Gastrocnemius medialis (tissue), 4 donors: ENCODE results near the gene THAP4. TPM values are rescaled to one million over a fixed set of nuclear protein-coding genes. Genes with fewer than 3 reads are reported as not detected.

Source experiments
- ATAC-seq, 2 donors: fragments of 150-250 bp; one replicate each; pipeline ENCODE4 v1.9.1; 2016
- DNase-seq, 2 donors: peaks; one replicate each; pipeline ENCODE4 v3.0.0-alpha.2; 2019
- H3K27ac ChIP-seq, 4 donors: fragments of 200-600 bp; sonication (generic); 1 replicate in 1 of 4; 2 replicates in 3 of 4; pipeline ENCODE4 v1.5.1; 2016 to 2018; ENCODE audit warnings: mild to moderate bottlenecking in 2 of 4, moderate library complexity in 1 of 4
- H3K27me3 ChIP-seq, 3 donors: fragments of 200-600 bp; sonication (generic) in 2 of 3; 1 replicate in 1 of 3; 2 replicates in 2 of 3; pipeline versions ENCODE4 v1.5.1 to v1.6.0; 2016 to 2019; ENCODE audit warnings: mild to moderate bottlenecking in 1 of 3, moderate library complexity in 1 of 3
- H3K36me3 ChIP-seq, 2 donors: fragments of 200-600 bp; sonication (generic) in 1 of 2; one replicate each; pipeline ENCODE4 v1.5.1; 2017 to 2018
- H3K4me1 ChIP-seq, 2 donors: fragments of 200-600 bp; sonication (generic) in 1 of 2; one replicate each; pipeline ENCODE4 v1.5.1; 2016 to 2017; ENCODE audit warnings: mild to moderate bottlenecking in 2 of 2
- H3K4me3 ChIP-seq, 4 donors: fragments of 200-600 bp; sonication (generic) in 3 of 4; 1 replicate in 1 of 4; 2 replicates in 3 of 4; pipeline ENCODE4 v1.5.1; 2016 to 2019; ENCODE audit warnings: mild to moderate bottlenecking in 2 of 4
- H3K9me3 ChIP-seq, 3 donors: fragments of 200-600 bp; sonication (generic) in 2 of 3; 1 replicate in 1 of 3; 2 replicates in 2 of 3; pipeline ENCODE4 v1.5.1; 2016 to 2019
- POLR2A ChIP-seq, 2 donors: fragments of 450-650 bp; IDR thresholded peaks; one replicate each; pipeline ENCODE4 v1.6.1; 2017; ENCODE audit warnings: antibody characterized with exemption in 2 of 2, mild to moderate bottlenecking in 2 of 2, moderate library complexity in 2 of 2
- in situ Hi-C, 4 donors: fragments of 200-750 bp; cut with MboI; loops; one replicate each; pipeline versions ENCODE4 v1.15.0 to v1.8.0; 2017; ENCODE audit warnings: low sequenced_read_pairs in 4 of 4
- intact Hi-C: fragments of 100-400 bp; cut with DNase I; formaldehyde crosslinking; loops from one replicate; pipeline ENCODE4 v1.15.1; 2023; ENCODE audit warnings: low total_unique reads
- total RNA-seq, 4 donors: library from RNA; depleted of rRNA; stranded (reverse); fragments of >200 nt; gene quantifications; one replicate each; pipeline versions ENCODE4 v1.1.0 to v1.2.3, GENCODE V29; 2016
- TF ChIP-seq, protein P1 (sequence below), 5 experiments: fragments of 450-650 bp in 3 of 5; fragments of 200-600 bp in 2 of 5; sonication (generic) in 2 of 5; IDR thresholded peaks in 4 of 5; conservative IDR thresholded peaks in 1 of 5; 1 replicate in 4 of 5; 2 replicates in 1 of 5; pipeline ENCODE4 v1.5.1; 2016 to 2019; ENCODE audit warnings: antibody characterized with exemption in 5 of 5, mild to moderate bottlenecking in 3 of 5, moderate library complexity in 3 of 5

The THAP4 gene
- total RNA-seq, 4 donors from 2014 or later = 71.3 to 83.3 (median 79.9) TPM

DNA sequence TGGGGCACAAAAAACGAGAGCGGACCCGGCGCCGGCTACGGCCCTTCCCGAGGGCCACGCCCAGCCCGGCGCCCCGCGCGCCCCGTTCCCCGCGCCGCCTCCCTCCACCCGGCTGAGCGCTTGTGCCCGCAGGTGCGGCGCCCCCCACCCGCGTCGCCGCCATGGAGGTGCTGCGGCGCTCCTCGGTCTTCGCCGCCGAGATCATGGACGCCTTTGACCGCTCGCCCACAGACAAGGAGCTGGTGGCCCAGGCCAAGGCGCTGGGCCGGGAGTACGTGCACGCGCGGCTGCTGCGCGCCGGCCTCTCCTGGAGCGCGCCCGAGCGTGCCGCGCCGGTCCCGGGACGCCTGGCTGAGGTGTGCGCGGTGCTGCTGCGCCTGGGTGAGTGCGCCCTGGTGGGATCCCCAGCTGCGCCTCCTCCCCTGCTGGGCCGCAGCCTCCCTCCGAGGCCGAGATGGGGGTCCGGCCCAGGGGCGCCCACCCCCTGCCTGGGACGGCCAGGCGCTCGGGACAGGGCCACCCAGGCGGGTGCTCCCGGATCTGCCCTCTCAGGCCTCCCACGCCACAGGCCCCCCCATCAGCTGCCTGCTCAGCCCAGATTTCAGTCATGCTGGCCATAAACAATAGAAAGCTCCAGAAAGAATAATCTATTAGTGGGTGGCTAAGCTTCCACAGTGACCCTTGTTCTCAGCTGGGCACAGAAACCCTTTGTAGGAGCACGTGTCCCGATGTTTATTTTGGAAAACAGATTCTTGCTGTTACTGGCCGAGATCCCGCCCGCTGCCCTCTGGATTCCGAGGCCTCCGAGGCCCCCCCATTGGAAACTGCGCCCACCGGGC, 77.4 kb downstream of the THAP4 start:
- Histone ChIP-seq H3K27ac (peak overlapping the region in 1 of 4 donors; percentile 34), H3K4me1 (peaks cover 0 to 7% of the 10 kb centered on the region in 2 donors), H3K36me3 (no peaks in the 10 kb centered on the region), H3K9me3 (peaks cover 0 to 3% (median 0%) of the 10 kb centered on the region in 3 donors), H3K27me3 (peaks cover 13 to 33% (median 29%) of the 10 kb centered on the region in 3 donors), H3K4me3 (peak overlapping the region; percentile 49 to 68 (median 53))
- DNase-seq (no peak), ATAC-seq (peak in 1 of 2 donors; percentile 36)
- in situ Hi-C loops = no loop called here
- TF ChIP-seq, protein P1, sequence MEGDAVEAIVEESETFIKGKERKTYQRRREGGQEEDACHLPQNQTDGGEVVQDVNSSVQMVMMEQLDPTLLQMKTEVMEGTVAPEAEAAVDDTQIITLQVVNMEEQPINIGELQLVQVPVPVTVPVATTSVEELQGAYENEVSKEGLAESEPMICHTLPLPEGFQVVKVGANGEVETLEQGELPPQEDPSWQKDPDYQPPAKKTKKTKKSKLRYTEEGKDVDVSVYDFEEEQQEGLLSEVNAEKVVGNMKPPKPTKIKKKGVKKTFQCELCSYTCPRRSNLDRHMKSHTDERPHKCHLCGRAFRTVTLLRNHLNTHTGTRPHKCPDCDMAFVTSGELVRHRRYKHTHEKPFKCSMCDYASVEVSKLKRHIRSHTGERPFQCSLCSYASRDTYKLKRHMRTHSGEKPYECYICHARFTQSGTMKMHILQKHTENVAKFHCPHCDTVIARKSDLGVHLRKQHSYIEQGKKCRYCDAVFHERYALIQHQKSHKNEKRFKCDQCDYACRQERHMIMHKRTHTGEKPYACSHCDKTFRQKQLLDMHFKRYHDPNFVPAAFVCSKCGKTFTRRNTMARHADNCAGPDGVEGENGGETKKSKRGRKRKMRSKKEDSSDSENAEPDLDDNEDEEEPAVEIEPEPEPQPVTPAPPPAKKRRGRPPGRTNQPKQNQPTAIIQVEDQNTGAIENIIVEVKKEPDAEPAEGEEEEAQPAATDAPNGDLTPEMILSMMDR (IDR thresholded peaks at IDR 0.05 in 4 of 5, conservative IDR thresholded peaks at IDR 0.05 in 1 of 5) = no peak
- TF ChIP-seq POLR2A (IDR thresholded peaks at IDR 0.05) = no peak
- intact Hi-C loops = no loop called here

DNA sequence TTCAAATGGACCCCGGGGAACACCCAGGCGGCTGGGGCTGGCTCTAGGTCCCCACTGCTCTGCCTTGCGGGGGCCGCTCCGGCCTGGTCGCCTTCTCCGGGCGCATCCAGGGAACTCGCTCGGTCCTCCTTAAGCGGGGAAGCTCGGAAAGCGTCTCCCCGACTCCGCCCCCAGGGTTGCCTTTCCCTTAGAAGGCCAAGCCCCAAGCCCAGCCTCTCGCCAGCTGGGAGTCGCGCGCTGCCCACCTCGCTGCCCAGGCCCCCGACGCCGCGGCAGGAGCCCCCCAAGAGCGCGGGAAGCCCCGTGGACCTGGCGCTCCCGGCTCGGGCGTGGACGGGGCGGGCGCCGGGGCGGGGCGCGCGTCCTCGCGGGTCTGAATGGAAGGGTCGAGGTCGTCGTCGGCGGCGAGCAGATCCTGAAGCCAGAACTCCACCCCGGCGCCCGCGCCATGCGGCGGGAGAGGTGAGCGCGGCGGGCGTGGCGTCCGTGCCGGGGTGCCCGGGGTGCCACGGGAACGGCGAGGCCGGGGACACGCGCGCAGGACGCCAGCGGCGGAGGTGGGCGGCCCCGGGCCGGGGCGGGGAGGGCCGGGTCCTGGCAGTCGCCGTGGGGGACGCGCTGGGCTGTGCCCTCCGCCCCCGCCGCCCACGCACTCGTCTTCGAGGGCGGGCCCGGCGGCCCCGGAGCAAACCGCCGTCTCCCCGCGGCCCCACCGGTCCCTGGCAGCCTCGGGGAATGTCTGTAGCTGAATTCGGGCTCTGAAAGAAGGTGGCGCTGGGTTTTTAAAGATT, 78.2 kb downstream of the THAP4 start, which contains the start of gene BOK:
Gene BOK (plus strand): TSS at position 214 of the 791 bp plus-strand sequence. CDS start 739 bp downstream, outside the sequence.
- peaks cover 0 to 3% (median 0%) of the 10 kb centered on the region in 3 donors for H3K9me3 ChIP-seq
- H3K27me3 ChIP-seq = peaks cover 13 to 33% (median 29%) of the 10 kb centered on the region in 3 donors
- peak; percentile 12 to 21 for TF ChIP-seq POLR2A (IDR thresholded peaks at IDR 0.05)
- TF ChIP-seq, protein P1 (IDR thresholded peaks at IDR 0.05 in 4 of 5, conservative IDR thresholded peaks at IDR 0.05 in 1 of 5) = no peak
- no peak for DNase-seq
- intact Hi-C loops (no loop called here), in situ Hi-C loops (no loop called here)
- peak within 1 kb of the TSS in 3 of 4 donors; percentile 34 to 67 (median 41) for H3K27ac ChIP-seq
- peaks cover 0 to 7% of the 10 kb centered on the region in 2 donors for H3K4me1 ChIP-seq
- no peaks in the 10 kb centered on the region for H3K36me3 ChIP-seq
- peak; percentile 24 to 52 for ATAC-seq
- peak within 1 kb of the TSS; percentile 49 to 68 (median 53) for H3K4me3 ChIP-seq

DNA sequence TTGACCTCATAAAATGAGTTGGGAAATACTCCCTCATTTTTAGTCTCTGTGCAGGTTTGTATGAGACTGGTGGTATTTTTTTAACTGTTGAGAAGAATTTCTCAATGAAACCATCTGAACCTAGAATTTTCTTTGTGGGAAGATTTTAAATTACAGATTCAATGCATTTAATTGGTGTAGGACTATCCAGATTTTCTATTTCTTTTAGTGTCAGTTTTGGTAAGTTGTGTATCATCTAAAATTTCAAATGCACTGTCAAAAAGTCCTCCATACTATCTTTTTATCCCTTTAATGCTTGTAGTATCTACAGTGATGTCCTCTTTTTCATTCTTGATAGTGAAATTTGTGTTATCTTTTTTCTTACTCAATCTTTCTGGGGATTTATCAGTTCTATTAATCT, 80.2 kb downstream of the THAP4 start:
- peaks cover 13 to 35% (median 29%) of the 10 kb centered on the region in 3 donors for H3K27me3 ChIP-seq
- ATAC-seq (no peak), DNase-seq (no peak)
- no peak overlapping the region for H3K4me3 ChIP-seq
- H3K9me3 ChIP-seq = peaks cover 0 to 3% (median 0%) of the 10 kb centered on the region in 3 donors
- peaks cover 0 to 7% of the 10 kb centered on the region in 2 donors for H3K4me1 ChIP-seq
- no peaks in the 10 kb centered on the region for H3K36me3 ChIP-seq
- TF ChIP-seq POLR2A (IDR thresholded peaks at IDR 0.05) = no peak
- TF ChIP-seq, protein P1 (IDR thresholded peaks at IDR 0.05 in 4 of 5, conservative IDR thresholded peaks at IDR 0.05 in 1 of 5) = no peak
- in situ Hi-C loops (no loop called here), intact Hi-C loops (no loop called here)
- H3K27ac ChIP-seq = no peak overlapping the region

DNA sequence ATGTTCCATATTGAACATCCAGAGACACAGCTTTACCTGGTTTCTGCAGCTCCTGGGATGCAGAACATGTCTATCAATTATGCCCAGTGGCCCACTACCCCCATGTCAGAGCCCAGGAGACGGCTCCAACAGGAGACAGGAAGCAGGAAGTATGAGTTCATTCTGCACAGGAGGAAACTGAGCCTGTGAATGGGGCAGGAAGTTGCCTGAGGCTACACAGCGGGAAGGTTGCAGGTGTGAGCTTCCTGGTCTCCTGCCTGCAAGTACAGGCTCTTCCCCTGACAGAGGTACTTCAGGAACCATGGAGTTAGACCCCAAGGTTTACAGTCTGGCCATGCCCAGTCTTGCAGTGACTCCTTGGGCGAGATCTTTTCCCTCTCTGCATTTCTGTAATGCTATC, 81.2 kb downstream of the THAP4 start:
- Histone ChIP-seq H3K36me3 (no peaks in the 10 kb centered on the region), H3K4me1 (peaks cover 0 to 7% of the 10 kb centered on the region in 2 donors), H3K27ac (no peak overlapping the region), H3K9me3 (peaks cover 0 to 3% (median 0%) of the 10 kb centered on the region in 3 donors), H3K4me3 (no peak overlapping the region), H3K27me3 (peaks cover 13 to 35% (median 29%) of the 10 kb centered on the region in 3 donors)
- ATAC-seq (no peak), DNase-seq (no peak)
- intact Hi-C loops = no loop called here
- TF ChIP-seq POLR2A (IDR thresholded peaks at IDR 0.05) = no peak
- TF ChIP-seq, protein P1 (IDR thresholded peaks at IDR 0.05 in 4 of 5, conservative IDR thresholded peaks at IDR 0.05 in 1 of 5) = no peak
- in situ Hi-C loops = no loop called here
